SK-N-SH (cell line): ENCODE results near the gene ARMH2.

ENCODE experiments used
- EP300 ChIP-seq, 2 experiments: IDR thresholded peaks; 2 replicates each; pipeline versions ENCODE4 v1.4.0 to v1.6.1; 2012; ENCODE audit warnings: borderline replicate concordance in 1 of 2, low read depth in 1 of 2, low read length in 1 of 2
- FOSL2 ChIP-seq: IDR thresholded peaks from 2 replicates; pipeline ENCODE4 v1.4.0; 2012; ENCODE audit warnings: low read depth, mild to moderate bottlenecking, moderate library complexity, borderline replicate concordance
- NRF1 ChIP-seq: IDR thresholded peaks from 2 replicates; pipeline ENCODE4 v1.6.1; 2012; ENCODE audit warnings: low read depth, mild to moderate bottlenecking, low read length
- POLR2AphosphoS5 ChIP-seq: IDR thresholded peaks from 2 replicates; pipeline ENCODE4 v1.6.1; 2012; ENCODE audit warnings: low read depth, low read length
- RCOR1 ChIP-seq: fragments of 150-350 bp; IDR thresholded peaks from 2 replicates; pipeline ENCODE4 v1.6.1; 2017; ENCODE audit warnings: antibody characterized with exemption, low read length
- SMC3 ChIP-seq: IDR thresholded peaks from 2 replicates; pipeline ENCODE4 v1.6.1; 2012; ENCODE audit warnings: low read depth, low read length, improper control_type of control experiment
- TEAD4 ChIP-seq: IDR thresholded peaks from 2 replicates; pipeline ENCODE4 v1.4.0; 2012; ENCODE audit warnings: mild to moderate bottlenecking, borderline replicate concordance; ENCODE audit not compliant: insufficient read depth
- TF ChIP-seq, protein P1 (sequence below): IDR thresholded peaks from 2 replicates; pipeline ENCODE4 v1.6.1; 2012; ENCODE audit warnings: mild to moderate bottlenecking, low read depth, low read length, moderate library complexity
- TF ChIP-seq, protein P2 (sequence below): fragments of 200-600 bp; sonication (generic); IDR thresholded peaks from 2 replicates; pipeline ENCODE4 v1.6.1; 2017; ENCODE audit warnings: antibody characterized with exemption, mild to moderate bottlenecking, moderate library complexity
- TF ChIP-seq, protein P3 (sequence below): IDR thresholded peaks from 2 replicates; pipeline ENCODE4; 2012
- TF ChIP-seq, protein P4 (sequence below): IDR thresholded peaks from 2 replicates; pipeline ENCODE4 v1.4.0; 2012; ENCODE audit warnings: low read depth, borderline replicate concordance
- TF ChIP-seq, protein P5 (sequence below): IDR thresholded peaks from 2 replicates; pipeline ENCODE4 v1.4.0; 2012; ENCODE audit warnings: low read depth

DNA sequence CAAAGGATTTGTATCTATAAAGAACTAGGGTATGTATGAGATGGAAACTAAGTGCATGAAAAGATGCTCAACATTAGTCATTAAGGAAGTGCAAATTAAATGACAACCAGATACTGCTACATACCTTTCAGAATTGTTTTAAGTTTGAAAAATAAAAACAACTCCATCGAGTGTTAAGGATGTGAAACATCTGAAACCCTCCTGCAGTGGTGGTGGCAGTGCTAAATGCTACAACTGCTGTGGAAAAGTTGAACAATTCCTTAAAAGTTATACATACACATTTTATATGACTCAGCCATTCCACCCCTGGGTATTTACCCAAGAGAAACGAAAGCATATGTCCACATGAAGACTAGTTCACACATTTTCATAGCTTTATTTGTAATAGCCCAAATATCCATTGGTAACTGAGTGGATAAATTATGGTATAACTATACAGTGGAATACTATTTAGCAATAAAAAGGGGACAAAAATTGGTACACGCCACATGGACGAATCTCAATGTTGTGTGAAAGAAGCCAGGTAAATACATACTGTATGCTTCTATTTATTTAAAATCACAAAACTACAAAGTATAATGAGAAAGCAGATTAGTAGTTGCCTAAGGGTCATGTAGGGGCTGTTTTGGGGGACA is 10.6 kb downstream of the ARMH2 start:
- TF ChIP-seq, protein P1, sequence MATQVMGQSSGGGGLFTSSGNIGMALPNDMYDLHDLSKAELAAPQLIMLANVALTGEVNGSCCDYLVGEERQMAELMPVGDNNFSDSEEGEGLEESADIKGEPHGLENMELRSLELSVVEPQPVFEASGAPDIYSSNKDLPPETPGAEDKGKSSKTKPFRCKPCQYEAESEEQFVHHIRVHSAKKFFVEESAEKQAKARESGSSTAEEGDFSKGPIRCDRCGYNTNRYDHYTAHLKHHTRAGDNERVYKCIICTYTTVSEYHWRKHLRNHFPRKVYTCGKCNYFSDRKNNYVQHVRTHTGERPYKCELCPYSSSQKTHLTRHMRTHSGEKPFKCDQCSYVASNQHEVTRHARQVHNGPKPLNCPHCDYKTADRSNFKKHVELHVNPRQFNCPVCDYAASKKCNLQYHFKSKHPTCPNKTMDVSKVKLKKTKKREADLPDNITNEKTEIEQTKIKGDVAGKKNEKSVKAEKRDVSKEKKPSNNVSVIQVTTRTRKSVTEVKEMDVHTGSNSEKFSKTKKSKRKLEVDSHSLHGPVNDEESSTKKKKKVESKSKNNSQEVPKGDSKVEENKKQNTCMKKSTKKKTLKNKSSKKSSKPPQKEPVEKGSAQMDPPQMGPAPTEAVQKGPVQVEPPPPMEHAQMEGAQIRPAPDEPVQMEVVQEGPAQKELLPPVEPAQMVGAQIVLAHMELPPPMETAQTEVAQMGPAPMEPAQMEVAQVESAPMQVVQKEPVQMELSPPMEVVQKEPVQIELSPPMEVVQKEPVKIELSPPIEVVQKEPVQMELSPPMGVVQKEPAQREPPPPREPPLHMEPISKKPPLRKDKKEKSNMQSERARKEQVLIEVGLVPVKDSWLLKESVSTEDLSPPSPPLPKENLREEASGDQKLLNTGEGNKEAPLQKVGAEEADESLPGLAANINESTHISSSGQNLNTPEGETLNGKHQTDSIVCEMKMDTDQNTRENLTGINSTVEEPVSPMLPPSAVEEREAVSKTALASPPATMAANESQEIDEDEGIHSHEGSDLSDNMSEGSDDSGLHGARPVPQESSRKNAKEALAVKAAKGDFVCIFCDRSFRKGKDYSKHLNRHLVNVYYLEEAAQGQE: no peak
- TF ChIP-seq, protein P2, sequence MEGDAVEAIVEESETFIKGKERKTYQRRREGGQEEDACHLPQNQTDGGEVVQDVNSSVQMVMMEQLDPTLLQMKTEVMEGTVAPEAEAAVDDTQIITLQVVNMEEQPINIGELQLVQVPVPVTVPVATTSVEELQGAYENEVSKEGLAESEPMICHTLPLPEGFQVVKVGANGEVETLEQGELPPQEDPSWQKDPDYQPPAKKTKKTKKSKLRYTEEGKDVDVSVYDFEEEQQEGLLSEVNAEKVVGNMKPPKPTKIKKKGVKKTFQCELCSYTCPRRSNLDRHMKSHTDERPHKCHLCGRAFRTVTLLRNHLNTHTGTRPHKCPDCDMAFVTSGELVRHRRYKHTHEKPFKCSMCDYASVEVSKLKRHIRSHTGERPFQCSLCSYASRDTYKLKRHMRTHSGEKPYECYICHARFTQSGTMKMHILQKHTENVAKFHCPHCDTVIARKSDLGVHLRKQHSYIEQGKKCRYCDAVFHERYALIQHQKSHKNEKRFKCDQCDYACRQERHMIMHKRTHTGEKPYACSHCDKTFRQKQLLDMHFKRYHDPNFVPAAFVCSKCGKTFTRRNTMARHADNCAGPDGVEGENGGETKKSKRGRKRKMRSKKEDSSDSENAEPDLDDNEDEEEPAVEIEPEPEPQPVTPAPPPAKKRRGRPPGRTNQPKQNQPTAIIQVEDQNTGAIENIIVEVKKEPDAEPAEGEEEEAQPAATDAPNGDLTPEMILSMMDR: no peak
- TF ChIP-seq EP300 (IDR thresholded peaks at IDR 0.05; ENCODE audit: borderline replicate concordance in 1 of 2, low read depth in 1 of 2, low read length in 1 of 2) (no peak), TEAD4 (no peak), POLR2AphosphoS5 (no peak), NRF1 (no peak), FOSL2 (no peak), RCOR1 (no peak), SMC3 (no peak)
- TF ChIP-seq, protein P3, sequence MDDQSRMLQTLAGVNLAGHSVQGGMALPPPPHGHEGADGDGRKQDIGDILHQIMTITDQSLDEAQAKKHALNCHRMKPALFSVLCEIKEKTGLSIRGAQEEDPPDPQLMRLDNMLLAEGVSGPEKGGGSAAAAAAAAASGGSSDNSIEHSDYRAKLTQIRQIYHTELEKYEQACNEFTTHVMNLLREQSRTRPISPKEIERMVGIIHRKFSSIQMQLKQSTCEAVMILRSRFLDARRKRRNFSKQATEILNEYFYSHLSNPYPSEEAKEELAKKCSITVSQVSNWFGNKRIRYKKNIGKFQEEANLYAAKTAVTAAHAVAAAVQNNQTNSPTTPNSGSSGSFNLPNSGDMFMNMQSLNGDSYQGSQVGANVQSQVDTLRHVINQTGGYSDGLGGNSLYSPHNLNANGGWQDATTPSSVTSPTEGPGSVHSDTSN: no peak
- TF ChIP-seq, protein P4, sequence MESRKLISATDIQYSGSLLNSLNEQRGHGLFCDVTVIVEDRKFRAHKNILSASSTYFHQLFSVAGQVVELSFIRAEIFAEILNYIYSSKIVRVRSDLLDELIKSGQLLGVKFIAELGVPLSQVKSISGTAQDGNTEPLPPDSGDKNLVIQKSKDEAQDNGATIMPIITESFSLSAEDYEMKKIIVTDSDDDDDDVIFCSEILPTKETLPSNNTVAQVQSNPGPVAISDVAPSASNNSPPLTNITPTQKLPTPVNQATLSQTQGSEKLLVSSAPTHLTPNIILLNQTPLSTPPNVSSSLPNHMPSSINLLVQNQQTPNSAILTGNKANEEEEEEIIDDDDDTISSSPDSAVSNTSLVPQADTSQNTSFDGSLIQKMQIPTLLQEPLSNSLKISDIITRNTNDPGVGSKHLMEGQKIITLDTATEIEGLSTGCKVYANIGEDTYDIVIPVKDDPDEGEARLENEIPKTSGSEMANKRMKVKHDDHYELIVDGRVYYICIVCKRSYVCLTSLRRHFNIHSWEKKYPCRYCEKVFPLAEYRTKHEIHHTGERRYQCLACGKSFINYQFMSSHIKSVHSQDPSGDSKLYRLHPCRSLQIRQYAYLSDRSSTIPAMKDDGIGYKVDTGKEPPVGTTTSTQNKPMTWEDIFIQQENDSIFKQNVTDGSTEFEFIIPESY: no peak
- TF ChIP-seq, protein P5, sequence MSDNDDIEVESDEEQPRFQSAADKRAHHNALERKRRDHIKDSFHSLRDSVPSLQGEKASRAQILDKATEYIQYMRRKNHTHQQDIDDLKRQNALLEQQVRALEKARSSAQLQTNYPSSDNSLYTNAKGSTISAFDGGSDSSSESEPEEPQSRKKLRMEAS: no peak
